NCI-H510A (cell line): Measurements from ENCODE around the gene YPEL1.
"Not testable (repeated sequence)": the region's sequence is repeated elsewhere in the genome, so short reads cannot be mapped to it uniquely, and the experiment has no call there.

ENCODE experiments used
- DNase-seq: peaks from one replicate; lab custom pipeline; 2025; lab: John Stamatoyannopoulos, UW

YPEL1 gene

GRCh38 chr22:21753374-21754111 is 17.9 kb upstream of the YPEL1 start:
- no peak for DNase-seq

- no peak for DNase-seq
Observed at GRCh38 chr22:21752276-21752675, 16.7 kb upstream of the YPEL1 start.

- no peak for DNase-seq
Observed at GRCh38 chr22:21745948-21746347, 10.4 kb upstream of the YPEL1 start.

GRCh38 chr22:21744917-21745316 is 9.3 kb upstream of the YPEL1 start:
- DNase-seq = not testable (repeated sequence)

- no peak for DNase-seq
Observed at GRCh38 chr22:21741790-21742189, 6.2 kb upstream of the YPEL1 start.

GRCh38 chr22:21741059-21741458 is 5.5 kb upstream of the YPEL1 start:
- DNase-seq = no peak

- DNase-seq = no peak
Observed at GRCh38 chr22:21739828-21740377, 4.3 kb upstream of the YPEL1 start.

- no peak for DNase-seq
Observed at GRCh38 chr22:21738966-21739365, 3.4 kb upstream of the YPEL1 start.

GRCh38 chr22:21738081-21738480 is 2.5 kb upstream of the YPEL1 start:
- DNase-seq = no peak

- no peak for DNase-seq
Observed at GRCh38 chr22:21736948-21737347, 1.4 kb upstream of the YPEL1 start.

- no peak for DNase-seq
Observed at GRCh38 chr22:21736084-21736642, 569 bp upstream of the YPEL1 start.

- DNase-seq = no peak
Observed at GRCh38 chr22:21734540-21735199, 924 bp downstream of the YPEL1 start.

GRCh38 chr22:21731503-21731902 is 4.1 kb downstream of the YPEL1 start:
- DNase-seq = no peak

- no peak for DNase-seq
Observed at GRCh38 chr22:21730535-21731308, 4.9 kb downstream of the YPEL1 start.

GRCh38 chr22:21729184-21729583 is 6.4 kb downstream of the YPEL1 start:
- not testable (repeated sequence) for DNase-seq

- no peak for DNase-seq
Observed at GRCh38 chr22:21728270-21728669, 7.3 kb downstream of the YPEL1 start.

- DNase-seq = no peak
Observed at GRCh38 chr22:21727768-21728167, 7.8 kb downstream of the YPEL1 start.

- no peak for DNase-seq
Observed at GRCh38 chr22:21727159-21727558, 8.4 kb downstream of the YPEL1 start.

- DNase-seq = peak; percentile 39
Observed at GRCh38 chr22:21726650-21727049, 8.9 kb downstream of the YPEL1 start.

- no peak for DNase-seq
Observed at GRCh38 chr22:21725956-21726649, 9.5 kb downstream of the YPEL1 start.

GRCh38 chr22:21724496-21724895 is 11.1 kb downstream of the YPEL1 start:
- not testable (repeated sequence) for DNase-seq
